GM21723 (cell line): ENCODE data around the gene NFATC3.
"Not testable (repeated sequence)": the region's sequence is repeated elsewhere in the genome, so short reads cannot be mapped to it uniquely, and the experiment has no call there.

ENCODE experiments used
- ATAC-seq: cut with Tn5 transposase; IDR thresholded peaks from one replicate; pipeline ENCODE4 v1.9.1; 2021; ENCODE audit warnings: mild to moderate bottlenecking, moderate library complexity; ENCODE audit not compliant: unreplicated experiment

NFATC3 gene

GRCh38 chr16:68088130-68088972 is 3.2 kb downstream of the NFATC3 start:
- ATAC-seq, result no peak

- ATAC-seq, result no peak
Observed at GRCh38 chr16:68089067-68089466, 3.9 kb downstream of the NFATC3 start.

GRCh38 chr16:68090130-68090529 is 5.0 kb downstream of the NFATC3 start:
- no peak for ATAC-seq

- ATAC-seq, result no peak
Observed at GRCh38 chr16:68090533-68090932, 5.4 kb downstream of the NFATC3 start.

GRCh38 chr16:68091380-68092261 is 6.5 kb downstream of the NFATC3 start:
- ATAC-seq, result no peak

GRCh38 chr16:68092275-68092674 is 7.1 kb downstream of the NFATC3 start:
- ATAC-seq, result not testable (repeated sequence)

- ATAC-seq, result no peak
Observed at GRCh38 chr16:68093816-68094613, 8.8 kb downstream of the NFATC3 start.

GRCh38 chr16:68094614-68094934 is 9.4 kb downstream of the NFATC3 start:
- ATAC-seq, result no peak

- ATAC-seq, result no peak
Observed at GRCh38 chr16:68096491-68096890, 11.3 kb downstream of the NFATC3 start.

- no peak for ATAC-seq
Observed at GRCh38 chr16:68097088-68097487, 11.9 kb downstream of the NFATC3 start.

GRCh38 chr16:68097895-68098294 is 12.7 kb downstream of the NFATC3 start:
- no peak for ATAC-seq

- no peak for ATAC-seq
Observed at GRCh38 chr16:68100488-68100887, 15.3 kb downstream of the NFATC3 start.

- no peak for ATAC-seq
Observed at GRCh38 chr16:68105611-68106010, 20.4 kb downstream of the NFATC3 start.

GRCh38 chr16:68107230-68107928 is 22.2 kb downstream of the NFATC3 start:
- ATAC-seq, result not testable (repeated sequence)

- ATAC-seq, result not testable (repeated sequence)
Observed at GRCh38 chr16:68109156-68109555, 24.0 kb downstream of the NFATC3 start.

GRCh38 chr16:68110611-68111010 is 25.4 kb downstream of the NFATC3 start:
- not testable (repeated sequence) for ATAC-seq

GRCh38 chr16:68111379-68111778 is 26.2 kb downstream of the NFATC3 start:
- ATAC-seq, result no peak

GRCh38 chr16:68113059-68113761 is 28.0 kb downstream of the NFATC3 start:
- no peak for ATAC-seq

- ATAC-seq, result no peak
Observed at GRCh38 chr16:68113765-68114240, 28.6 kb downstream of the NFATC3 start.

GRCh38 chr16:68114939-68115338 is 29.8 kb downstream of the NFATC3 start:
- not testable (repeated sequence) for ATAC-seq
